Fibroblast of skin of right quadriceps (primary cell): ENCODE measurements around the gene C1orf35.
"Not testable (repeated sequence)": the region's sequence is repeated elsewhere in the genome, so short reads cannot be mapped to it uniquely, and the experiment has no call there.

Experiments used
- DNase-seq: peaks from one replicate; pipeline ENCODE4 v3.0.0-alpha.2; 2013

Gene C1orf35

DNA sequence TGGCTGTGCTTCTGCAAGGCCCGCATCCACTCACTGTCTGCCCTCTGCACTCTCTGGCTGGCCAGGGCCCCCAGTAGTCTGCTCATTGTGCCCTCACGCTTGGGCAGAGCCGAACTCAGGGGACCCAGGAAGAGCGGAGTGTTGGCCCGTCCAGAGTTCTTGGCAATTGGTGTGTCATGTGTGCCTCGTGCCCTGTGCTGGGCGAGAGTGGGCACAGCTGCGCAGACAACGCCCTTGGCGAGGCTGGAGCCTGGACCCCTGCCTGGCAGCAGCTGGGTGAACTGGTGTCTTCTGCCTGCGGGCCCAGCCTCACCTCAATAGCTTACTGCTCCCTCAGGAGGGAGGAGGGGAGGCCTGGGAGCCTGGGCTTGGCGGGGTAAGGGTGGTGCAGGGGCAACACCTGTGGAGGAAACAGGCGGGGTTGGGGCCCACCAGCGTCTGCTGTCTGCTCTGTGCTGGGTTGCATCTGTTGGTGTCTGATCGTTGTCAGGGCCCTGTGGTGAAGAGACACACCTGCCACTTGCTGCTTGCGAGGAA, 39.1 kb upstream of the C1orf35 start:
- no peak for DNase-seq

DNA sequence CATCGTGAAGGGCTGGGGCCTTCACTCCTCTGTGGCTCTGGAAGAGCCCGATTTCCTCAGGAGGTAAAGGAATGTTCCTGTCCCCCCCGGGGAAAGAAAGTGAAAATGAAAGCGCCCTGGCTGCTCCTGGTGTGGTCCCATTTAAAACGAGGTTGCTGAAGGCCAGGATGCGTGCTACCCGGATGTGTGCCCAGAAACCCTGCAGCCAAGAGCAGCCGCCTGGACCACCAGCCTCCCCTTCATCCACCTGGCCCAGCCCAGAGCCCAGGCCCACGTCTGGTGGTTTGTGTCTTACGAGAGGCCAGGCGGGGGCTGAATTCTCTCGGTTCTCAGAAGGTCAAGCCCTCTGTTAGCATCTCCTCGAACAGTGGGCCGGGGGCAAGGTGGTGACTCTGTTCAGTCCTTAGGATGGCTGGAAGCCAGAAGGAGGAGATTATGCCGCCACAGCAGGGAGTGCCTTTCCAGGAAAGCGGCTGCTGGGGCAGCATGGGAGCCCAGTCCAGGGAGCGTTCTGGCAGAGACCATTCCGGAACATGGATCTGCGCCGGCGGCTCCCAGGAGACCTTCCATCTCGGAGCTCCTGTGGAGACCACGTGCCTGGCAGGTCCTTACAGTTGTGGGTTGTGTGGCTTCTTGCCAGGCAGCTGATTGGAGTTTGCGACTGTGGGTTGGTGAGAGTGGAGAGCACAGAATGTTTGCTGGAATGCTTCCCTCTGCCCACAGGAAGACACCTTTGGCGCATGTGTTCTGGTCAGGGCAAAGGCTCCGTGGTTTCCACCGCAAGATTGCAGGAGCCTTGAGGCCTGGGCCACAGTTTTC, 38.3 kb upstream of the C1orf35 start:
- no peak for DNase-seq

DNA sequence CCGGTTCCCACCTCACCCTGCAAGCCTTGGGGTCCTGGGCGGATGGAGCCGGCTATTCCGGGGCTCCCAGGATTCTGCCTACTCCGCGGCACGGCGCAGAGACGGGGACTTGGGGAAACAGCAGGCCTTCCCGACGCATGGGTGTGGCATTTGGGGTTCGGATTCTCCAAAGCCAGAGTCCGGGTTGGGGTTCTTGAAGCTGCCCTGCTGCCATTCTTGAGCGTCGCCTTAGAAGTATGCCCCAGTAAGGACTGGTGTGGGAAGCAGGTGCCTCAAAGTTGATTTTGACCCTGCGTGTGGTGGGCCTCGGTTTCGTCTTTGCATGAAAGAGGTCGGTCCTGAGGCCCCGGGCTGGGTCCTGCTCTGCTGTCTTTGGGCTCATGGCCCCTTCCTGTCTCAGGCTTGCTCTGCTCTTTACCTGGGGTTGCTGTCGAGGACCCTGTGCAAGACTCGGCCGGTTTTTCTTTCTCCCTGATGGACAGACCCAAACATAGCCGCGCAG, 37.6 kb upstream of the C1orf35 start:
- no peak for DNase-seq

DNA sequence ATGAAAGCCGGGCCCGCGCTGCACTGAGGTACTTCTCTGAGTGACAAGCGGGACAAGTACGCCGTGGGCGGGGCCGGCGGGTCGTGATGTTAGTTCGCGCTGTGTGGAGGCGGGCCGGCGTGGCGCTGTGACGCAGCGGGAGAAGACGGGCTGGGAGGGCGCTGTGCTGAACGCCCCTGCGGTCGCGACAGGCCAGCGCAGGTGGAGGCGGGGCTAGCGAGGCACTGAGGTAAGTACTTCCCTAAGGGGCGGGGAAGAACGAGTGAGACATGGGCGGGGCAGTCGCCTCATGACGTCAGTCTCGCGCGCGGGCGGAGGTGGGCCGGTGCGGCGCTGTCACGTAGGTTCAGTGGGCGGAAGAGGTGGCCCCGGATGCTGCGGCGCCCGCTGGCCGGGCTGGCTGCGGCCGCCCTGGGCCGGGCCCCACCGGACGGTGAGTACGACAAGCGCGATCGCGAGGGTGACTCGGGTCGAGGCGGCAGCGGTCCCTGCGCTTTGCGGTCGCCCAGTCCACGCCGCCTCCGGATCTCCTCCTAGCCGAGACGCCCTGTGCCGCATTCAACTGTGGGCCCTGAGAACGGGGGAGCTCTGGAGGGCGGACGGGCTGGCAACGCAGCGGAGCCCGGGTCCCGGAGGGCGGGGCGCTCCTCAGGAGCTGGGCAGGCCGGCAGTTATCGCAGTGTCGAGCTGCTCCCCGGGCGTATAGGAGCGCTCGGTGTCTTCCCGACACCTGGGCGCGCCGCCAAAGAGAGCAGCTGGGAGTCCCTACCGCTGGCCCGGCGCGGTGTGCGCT, 37.0 kb upstream of the C1orf35 start, which contains the start of gene GUK1:
Gene GUK1, plus strand, starts transcription at position 349 of the 793 bp plus-strand sequence. Its CDS starts 24 bp downstream, at position 373.
- DNase-seq: peak; percentile 99

DNA sequence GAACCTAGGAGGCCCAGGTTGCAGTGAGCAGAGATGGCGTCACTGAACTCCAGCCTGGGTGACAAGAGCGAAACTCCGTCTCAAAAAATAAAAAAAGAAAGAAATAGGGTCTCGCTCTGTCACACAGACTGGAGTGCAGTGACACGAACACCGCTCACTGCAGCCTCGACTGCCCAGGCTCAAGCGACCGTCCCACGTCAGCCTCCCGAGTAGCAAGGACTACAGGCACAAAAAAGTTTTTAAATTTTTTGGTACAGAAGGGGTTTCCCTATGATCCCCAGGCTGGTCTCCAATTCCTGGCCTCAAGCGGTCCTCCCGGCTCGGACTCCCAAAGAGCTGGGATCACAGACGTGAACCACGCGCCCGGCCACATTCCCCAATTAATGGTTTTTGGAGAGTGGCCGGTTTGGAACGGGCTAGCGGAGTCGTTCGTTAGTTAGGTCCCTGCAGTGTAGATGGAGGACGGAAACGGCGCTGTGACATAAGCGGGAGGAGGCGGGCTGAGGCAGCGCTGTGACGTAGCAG, 36.3 kb upstream of the C1orf35 start:
- no peak for DNase-seq

DNA sequence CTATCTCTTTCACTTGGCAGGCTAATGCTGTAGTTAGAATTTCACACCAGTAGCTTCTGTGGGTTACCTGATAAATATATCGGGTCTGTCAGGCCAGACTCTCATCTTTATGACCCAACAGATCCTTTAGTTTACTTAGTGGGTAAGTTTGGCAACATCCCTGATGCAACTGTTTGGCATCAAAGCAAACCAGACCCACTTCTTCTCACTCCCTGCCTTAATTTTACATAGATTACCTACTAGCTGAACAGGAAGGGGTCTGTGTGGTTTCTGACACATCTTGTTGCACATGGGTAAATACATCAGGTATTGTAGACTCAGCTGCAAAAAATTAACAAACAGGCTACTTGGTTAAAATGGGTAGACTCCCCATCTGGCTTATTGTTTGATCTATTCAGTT, 33.8 kb upstream of the C1orf35 start:
- DNase-seq: no peak

DNA sequence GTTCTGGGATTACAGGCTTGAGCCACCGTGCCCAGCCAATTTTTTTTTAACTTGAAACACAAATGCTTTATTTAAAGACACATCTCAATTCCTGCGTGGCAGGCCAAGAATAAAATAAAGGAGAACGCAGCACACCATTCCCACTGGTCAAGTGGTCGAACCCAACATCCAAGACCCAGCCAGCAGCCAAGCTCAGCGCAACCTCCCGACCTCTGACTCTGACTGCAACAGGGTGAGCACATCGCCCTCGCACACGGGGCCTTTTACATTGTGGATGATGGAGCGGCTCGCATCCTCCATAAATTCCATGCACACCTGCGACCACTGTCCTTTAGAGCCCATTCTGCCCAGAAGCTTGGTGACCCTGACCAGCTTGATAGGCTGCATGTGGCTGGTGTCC, 31.5 kb upstream of the C1orf35 start:
- no peak for DNase-seq

DNA sequence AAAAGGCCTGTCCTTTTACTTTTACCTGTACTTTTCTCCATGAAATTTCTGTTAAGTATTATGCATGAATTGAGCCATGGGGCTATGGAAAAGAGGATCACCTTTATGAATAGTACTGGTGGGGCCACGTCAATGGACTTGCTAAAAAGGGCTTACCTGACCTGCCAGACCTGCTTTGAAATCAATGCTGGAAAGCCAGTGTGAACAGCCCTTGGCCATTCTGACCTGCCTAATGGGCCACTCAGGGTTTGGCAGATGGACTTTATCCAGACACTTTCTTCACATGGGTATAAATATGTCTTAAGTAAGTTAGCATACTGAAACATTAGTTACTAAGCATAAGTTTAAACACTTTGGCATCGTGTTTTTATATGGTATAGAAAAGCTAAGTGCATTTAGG, 28.6 kb upstream of the C1orf35 start:
- DNase-seq: no peak

DNA sequence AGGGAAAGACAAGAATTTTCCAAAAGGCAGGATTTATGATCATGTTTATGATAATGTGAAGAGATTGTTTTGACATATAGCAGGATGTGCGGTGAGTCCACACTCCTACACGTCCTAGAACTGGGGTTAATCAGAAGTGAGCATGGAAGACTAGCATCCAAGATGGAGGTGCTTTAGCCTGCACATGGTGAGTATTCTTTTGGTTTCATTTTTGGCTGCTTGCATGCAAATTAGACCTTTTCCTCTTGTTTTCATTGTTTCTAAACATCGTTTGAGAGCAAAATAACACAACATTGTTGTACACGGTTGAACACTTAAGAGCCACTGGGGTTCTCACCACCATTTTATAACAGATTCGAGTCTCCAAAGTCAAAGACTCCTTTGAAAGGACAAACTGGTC, 22.1 kb upstream of the C1orf35 start:
- no peak for DNase-seq

DNA sequence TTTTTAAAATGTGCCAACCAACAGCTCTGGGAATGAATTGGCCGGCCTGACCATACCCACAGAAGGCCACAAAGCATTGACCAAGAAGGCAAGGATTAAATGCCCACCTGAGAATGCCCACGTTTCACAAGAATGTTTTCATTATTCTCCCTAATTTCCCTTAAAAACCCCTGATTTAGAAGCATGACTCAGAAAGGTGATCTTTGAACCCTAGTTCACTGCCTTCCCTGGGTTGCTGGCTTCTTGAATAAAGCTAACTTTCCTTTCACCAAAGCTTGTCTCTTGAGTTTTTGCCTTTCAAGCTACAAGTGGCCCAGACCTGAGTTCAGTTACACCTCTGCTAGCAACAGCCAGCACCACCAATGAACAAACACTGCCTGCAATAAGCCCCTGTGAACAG, 20.4 kb upstream of the C1orf35 start:
- DNase-seq: no peak

DNA sequence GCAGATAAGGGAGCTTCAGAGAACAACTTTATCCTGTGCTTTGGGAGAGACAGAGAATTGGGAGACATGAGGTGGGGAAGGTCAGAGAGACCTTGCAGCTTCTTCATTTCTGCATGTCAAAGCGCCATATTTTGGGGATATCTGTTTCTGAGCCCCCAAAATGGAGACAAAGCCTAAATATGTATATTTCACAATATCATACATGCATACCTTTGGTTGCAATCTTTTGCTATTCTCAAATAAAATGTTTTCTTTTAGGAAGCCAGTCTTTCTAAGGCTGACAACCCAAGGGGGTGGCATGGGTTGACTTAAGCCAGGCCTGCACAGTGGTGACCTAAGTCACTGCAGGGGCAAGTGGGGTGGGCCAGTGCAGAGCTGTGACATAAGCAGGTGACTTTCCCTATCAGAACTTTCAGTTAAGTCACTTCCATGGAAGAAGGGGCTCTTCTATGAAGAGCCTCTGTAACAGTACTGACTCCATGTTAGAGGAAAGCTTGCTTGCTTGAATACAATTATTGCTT, 19.9 kb upstream of the C1orf35 start:
- DNase-seq: no peak

DNA sequence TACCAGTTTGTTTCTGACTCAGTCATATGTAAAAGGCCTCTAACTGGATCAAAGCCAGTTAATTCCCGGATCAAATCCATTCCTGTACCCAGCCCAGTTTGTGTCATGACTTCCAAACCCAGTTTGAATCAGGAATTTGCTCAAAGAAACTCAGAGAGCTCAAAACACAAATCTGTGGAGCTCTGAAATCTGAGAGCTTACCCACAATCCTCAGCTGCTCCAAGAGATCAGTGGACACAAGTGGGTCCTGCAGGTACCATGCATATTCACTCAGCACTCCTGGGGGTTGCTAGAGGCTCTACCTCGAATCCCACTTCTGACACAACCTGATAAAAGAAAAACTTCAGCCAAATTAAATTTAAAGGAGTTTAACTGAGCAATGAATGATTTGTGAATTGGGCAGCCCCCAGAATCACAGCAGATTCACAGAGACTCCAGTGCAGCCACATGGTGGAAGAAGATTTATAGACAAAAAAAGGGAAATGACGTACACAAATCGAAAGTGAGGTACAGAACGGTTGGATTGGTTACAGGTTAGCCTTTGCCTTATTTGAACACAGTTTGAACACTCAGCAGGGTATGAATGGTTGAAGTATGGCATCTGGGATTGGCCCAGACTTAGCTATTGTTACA, 17.8 kb upstream of the C1orf35 start:
- no peak for DNase-seq

DNA sequence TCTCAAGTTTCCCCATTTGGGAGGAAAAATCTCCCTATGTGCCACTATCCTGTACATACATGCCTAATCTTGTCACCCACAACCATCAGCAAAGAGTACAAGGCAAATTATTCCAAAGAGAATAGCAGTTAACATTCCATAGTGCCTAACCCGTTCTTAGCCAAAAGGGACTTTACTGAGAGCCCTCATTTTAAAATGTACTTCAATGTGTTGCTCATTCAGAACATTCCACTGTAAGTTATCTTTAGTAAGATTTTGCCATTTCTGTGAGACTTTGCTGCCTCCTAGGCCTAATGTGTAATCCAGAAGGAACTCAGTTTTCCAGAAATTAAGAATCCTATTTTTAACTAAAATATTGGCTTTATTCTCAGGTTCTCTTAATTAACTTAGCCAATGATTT, 17.2 kb upstream of the C1orf35 start:
- no peak for DNase-seq

DNA sequence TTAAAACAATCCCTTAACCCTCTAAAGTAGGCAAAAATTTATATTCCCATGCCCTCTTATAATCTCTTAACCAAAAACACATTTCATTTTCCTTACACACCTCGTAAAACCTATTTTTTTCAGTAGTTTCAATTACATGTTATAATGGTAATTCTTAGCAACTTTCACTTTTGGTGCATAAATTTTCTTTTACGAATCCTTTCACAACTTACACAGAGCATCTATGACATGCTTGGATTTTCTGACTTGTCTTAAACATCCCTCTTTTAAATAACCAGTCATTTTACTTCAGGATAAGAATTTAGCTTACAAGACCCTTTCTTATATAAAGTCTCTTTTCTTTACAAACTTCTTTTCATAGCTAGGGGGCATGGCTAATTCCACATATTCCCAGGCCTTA, 14.9 kb upstream of the C1orf35 start:
- no peak for DNase-seq

DNA sequence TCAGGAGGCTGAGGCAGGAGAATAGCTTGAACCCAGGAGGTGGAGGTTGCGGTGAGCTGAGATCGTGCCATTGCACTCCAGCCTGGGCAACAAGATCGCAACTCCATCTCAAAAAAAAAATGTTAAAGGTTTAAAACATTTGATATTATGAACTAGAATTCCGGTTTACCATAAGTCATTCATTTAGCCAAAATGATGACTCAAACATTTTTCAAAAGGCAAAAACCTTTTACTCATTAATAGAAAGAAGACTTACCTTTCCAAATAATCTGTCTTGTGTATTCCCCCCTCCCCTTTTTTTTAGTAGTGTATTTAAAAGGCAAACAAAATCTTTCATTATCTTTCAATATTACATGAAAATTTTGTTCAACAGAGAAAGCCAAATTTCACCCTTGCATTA, 14.2 kb upstream of the C1orf35 start:
- no peak for DNase-seq

DNA sequence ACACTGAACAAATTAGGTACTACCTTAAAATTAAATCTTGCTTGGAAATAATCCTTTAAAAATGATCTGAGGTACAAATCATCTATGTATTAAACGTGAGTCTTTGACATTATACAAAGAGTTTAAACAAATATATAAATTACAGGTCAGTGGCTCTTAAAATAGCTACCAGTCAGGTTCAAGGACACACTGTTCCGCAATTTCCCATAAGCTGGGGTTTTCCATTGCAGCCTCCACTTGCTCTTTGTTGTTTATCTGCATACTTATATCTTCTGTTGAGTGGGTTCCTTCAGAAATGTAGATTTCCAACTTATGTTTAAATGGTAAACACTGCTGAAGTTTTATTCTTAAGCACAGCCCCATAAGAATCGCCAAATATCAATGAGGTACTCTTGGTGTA, 11.7 kb upstream of the C1orf35 start:
- DNase-seq: no peak

DNA sequence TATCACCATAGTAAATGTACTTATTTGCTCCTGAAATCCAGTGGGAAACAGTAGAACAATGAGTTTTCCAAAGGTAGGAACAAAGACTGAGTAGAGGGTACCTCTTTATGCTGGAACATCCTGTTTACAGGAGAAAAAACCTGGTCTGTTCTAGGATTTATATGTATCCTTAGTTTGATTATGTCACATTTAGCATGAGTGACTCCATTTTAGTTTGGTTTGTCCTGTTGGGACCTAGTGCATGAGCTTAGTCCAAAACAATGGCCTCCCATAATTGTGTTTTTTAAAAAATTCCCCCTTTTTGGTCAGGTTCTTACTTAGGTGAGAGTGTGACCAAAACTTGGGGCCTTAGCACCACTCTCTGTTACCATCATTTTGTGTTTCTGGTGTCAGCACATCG, 9.5 kb upstream of the C1orf35 start:
- no peak for DNase-seq

DNA sequence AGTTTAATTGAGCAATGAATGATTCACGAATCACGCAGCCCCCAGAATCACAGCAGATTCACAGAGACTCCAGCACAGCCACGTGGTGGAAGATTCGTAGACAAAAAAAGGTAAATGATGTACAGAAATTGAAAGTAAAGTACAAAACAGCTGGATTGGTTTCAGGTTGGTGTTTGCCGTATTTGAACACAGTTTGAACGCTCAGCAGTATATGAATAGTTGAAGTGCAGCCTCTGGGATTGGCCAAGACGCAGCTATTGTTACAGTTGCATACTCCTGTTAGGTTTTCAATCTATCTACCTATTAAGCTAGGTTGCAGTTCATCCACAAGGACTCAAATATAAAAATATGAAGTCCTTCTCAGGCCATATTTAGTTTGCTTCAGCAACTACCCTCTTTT, 9.0 kb upstream of the C1orf35 start:
- DNase-seq: no peak

DNA sequence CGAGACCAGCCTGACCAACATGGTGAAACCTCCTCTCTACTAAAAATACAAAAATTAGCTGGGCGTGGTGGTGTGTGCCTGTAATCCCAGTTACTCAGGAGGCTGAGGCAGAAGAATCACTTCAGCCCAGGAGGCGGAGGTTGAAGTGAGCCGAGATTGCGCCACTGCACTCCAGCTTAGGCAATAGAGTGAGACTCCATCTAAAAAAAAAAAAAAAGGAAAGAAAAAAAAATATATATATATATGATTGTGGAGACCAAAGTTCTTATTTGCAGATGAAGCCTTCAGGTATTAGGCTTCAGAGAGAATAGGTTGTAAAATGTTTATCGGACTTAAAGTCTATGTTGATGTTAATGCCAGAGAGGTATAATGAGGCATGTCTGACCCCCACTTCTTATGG, 8.2 kb upstream of the C1orf35 start:
- DNase-seq: not testable (repeated sequence)

DNA sequence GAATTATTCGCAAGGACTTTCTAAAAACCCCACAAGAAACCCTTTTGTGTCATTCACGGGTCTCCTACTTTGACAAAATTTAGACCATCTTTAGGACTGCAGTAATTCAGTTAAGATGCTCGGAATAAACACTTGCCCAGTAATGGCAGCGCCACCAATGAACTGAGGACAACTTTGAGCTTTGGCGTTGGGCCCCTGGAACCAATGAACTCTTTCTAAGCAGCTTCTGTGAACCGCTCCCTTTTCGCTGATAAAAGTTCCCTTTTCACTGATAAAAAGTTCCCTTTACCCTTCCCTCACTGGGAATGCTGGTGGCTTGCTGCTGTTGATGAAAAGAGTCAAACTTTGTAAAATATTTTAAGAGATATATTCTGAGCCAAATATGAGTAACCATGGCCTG, 7.4 kb upstream of the C1orf35 start:
- no peak for DNase-seq

DNA sequence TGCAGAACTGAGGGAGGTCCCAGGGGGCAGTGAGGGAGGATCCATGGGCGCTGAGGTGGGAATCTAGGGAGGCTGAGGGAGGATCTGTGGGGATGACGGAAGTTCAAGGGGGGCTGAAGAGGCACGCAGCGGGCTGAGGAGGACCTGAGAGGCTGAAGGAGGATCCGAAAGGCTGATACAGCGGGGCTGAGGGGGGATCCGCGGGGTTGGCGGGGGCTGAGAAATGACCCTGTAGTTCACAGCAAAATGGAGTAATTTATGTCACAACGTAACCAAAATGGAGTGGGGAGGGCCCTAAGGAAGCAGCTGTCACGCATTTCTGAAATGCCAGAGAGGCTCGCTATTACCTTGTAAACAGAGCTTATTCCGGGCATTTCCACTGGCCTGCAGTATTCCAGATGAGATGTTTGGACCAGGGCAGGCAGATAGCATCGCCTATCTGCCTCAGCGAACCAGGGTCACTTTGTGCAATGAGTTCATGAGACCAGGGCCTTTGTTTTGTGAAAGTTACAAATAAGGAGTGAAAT, 6.9 kb upstream of the C1orf35 start:
- DNase-seq: no peak
